T follicular helper cell (primary cell): Measurements from ENCODE around the gene CCL19.
"Not testable (repeated sequence)": the region's sequence is repeated elsewhere in the genome, so short reads cannot be mapped to it uniquely, and the experiment has no call there.

Source experiments
- DNase-seq: peaks from one replicate; pipeline ENCODE4 v3.0.0-alpha.2; 2020; ENCODE audit warnings: low read depth
- total RNA-seq, 2 experiments: gene quantifications; one replicate each; lab custom pipeline; 2026; lab: John Stamatoyannopoulos, UW

The CCL19 gene
- total RNA-seq: 0 reads per million in 2 experiments

DNA sequence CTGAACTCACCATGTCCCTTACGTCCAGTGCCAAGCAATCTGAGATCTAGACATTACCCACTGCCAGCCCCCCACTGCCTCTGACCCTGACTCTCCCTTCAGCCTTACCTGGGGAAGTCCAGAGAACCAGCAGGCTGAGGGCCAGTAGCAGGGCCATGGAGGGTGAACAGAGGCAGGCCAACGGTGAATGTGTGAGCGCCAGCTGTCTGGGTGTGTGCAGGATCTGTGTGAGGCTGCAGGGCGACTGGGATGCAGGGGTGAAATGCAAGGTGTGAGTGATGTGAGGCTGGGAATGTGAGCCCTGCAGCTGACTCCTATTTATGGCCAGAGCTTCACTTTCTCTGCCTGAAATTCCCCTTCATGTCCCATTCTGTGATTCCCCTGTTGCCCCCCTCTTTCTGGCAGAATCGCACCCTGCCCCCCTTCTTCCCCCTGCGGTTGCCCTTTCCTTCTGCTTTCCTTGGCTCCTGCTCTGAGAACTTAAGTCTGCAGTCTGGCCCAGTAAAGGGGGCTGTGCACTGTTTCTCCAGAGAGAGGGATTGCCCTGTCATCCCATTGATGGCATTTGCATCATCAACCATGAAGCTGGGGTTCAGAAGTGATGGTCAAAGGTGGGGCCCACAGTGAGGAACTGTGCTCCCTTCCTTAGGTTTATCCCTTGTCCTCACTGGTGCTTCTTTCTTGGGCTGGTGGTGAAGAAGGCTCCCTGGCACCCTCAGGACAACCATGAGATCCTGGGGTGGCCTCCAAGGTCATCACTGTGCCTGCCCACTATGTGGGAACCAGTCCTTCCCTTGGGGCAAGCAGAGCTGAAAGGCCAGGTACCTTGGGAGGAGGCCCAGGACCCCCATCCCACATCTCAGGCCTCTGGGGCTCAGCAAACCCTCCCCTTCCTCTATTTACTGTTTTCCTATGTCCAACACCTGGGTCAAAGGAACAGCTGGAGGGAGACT, at the start of gene CCL19:
Gene CCL19 (minus strand): TSS at position 294 of the 953 bp plus-strand sequence. CDS start 137 bp downstream, at position 157.
- no peak for DNase-seq

DNA sequence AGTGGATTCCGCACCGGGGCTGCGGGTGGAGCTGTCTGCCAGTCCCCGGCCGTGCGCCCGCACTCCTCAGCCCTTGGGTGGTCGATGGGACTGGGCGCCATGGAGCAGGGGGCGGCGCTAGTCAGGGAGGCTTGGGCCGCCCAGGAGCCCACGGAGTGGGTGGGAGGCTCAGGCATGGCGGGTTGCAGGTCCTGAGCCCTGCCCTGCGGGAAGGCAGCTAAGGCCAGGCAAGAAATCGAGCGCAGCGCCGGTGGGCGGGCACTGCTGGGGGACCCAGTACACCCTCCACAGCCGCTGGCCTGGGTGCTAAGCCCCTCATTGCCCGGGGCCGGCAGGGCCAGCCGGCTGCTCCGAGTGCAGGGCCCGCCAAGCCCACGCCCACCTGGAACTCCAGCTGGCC, 49.1 kb upstream of the CCL19 start:
- not testable (repeated sequence) for DNase-seq

DNA sequence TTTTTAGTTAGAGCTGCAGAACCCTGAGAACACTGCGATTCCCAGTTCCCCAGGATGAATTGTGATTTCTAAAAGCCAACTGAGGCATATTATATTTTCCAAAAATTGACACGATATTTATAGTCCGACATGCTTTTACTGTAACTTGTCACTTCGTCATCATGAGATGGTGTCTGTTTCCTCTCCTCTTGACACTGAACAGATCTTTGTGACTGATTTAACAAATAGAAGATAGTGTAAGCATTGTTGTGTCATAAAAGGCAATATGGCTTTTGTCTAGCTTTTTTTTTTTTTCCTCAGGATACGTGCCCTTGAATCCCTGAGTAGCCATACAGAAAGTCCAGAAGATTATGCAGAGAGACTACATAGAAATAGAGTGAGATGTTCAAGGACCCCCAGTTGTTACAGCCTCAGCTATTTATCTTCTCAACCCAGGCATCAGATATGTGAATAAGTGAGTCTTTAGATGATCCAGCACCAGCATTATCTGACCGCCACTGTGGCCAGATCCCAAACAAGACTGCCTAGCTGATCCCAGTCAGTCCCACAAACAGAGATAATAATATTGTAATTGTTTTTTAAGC, 46.7 kb upstream of the CCL19 start:
- DNase-seq: no peak

DNA sequence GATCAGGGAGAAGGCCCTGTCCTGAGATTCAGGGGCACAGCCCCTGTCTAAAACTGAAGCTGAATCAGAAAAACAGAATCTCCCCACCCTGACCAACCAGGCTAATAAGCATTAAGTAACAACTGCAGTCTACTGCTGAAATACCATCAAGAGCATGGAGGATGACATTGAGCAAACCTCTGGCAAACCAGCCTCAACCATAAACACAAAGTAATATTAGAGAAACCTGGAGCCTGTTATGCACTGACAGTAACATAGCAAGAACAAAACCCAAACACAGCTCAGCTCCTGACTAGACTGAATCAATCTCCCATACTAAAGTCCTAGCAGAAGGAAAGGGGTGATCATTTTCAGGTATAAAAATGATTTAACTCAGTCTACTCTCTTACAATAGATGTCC, 43.6 kb upstream of the CCL19 start:
- no peak for DNase-seq

- no peak for DNase-seq
Measured at GRCh38 chr9:34732886-34733285, 41.8 kb upstream of the CCL19 start.

DNA sequence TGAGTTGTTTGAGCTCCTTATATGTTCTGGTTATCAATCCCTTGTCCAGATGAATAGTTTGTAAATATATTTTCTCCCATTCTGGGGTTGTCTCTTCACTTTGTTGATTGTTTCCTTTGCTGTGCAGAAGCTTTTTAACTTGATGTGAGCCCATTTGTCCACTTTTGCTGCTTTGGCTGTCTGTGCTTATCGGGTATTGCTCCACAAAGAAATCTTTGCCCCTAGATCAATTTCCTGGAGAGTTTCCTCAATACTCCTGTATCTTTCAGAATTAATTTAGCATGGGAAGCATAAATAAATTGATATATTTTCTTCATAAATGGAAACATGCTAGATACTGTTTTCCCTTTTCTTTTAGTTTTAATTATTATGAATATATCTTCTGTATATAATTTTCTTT, 41.4 kb upstream of the CCL19 start:
- DNase-seq: no peak

GRCh38 chr9:34723141-34723540, 32.1 kb upstream of the CCL19 start:
- DNase-seq: no peak

DNA sequence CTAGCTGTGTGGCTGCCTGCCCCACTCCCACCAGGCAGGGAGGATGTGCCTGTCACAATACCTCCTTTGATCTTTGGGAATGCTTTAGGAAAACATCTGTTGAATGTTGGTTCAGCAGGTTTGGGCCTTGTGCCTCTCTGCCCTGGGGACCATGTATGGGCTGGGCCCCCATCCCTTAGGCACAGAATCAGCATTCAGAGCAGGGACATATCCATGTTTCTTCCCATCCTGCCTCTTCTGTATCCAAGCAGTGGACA, 28.6 kb upstream of the CCL19 start:
- not testable (repeated sequence) for DNase-seq

GRCh38 chr9:34719021-34719768, 28.1 kb upstream of the CCL19 start:
- DNase-seq: no peak

DNA sequence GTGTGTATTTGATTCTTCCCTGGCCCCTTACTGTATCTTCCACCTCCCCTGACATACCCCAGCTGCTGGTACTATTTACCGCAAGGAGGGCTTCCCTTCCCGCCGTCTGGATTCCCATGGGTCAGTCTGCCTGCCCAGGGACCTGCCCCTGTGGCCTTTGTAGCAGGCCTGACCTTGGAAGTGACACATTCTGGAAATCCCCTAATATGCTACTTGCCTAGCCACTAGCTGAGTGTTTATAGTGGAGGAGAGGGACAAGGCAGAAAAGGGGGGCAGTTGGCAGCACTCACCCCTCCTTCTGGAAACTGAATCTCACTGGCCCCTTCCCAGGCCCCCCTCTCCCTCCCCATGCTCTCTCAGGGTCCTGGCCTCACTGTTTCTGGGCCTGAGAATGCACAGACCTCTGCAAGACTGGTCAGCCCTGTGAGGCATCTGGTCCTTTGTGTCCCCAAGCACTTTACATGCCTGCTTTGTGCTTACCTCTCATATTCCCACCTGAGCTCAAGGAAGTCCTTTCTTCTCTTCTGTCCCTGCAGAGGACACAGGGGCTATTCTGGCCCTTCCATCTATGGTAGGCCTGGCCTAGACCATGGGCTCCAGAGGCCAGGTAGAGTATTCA, 27.0 kb upstream of the CCL19 start:
- no peak for DNase-seq

DNA sequence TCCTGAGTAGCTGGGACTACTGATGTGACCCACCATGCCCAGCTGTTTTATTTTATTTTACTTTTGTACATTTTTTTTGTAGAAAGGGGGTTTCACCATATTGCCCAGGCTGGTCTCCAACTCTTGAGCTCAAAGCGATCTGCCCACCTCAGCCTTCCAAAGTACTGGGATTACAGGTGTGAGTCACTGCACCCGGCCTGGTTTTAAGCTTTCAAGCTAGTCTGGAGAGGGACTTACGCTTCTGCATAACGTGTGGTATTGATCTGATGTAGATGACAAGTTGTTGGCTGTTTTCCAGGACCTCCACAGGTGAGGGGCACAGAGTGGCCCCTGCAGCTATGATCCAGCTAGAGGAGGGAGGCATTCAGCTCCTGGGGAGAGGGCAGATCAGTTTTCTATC, 25.6 kb upstream of the CCL19 start:
- no peak for DNase-seq

GRCh38 chr9:34715639-34716215, 24.7 kb upstream of the CCL19 start:
- DNase-seq: no peak

DNA sequence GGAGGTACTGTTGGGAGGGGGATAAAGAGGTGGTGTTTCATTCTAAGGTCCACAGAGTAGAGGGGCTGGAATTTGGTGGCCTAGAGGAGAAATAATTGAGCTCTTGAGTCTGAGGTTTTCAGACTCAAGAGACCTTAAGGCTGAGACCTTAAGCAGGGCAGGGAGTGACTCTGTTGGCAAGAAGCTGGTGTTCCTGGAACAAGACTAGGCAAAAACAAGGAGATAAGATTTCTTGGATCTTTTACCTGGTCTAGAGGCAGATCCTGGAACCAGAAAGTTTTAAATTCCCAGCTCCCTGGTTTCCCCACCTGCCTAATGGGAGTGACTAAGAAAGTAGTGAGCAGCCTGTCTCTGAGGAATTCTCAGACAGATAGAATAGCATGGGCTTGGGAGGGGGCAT, 22.9 kb upstream of the CCL19 start:
- DNase-seq: no peak

GRCh38 chr9:34712140-34712539, 21.1 kb upstream of the CCL19 start:
- DNase-seq: no peak

GRCh38 chr9:34710023-34710422, 18.9 kb upstream of the CCL19 start, which contains the start of gene CCL21:
Gene CCL21, minus strand, starts transcription at chr9:34710136. Its CDS starts 70 bp downstream, at chr9:34710066.
- DNase-seq: no peak

DNA sequence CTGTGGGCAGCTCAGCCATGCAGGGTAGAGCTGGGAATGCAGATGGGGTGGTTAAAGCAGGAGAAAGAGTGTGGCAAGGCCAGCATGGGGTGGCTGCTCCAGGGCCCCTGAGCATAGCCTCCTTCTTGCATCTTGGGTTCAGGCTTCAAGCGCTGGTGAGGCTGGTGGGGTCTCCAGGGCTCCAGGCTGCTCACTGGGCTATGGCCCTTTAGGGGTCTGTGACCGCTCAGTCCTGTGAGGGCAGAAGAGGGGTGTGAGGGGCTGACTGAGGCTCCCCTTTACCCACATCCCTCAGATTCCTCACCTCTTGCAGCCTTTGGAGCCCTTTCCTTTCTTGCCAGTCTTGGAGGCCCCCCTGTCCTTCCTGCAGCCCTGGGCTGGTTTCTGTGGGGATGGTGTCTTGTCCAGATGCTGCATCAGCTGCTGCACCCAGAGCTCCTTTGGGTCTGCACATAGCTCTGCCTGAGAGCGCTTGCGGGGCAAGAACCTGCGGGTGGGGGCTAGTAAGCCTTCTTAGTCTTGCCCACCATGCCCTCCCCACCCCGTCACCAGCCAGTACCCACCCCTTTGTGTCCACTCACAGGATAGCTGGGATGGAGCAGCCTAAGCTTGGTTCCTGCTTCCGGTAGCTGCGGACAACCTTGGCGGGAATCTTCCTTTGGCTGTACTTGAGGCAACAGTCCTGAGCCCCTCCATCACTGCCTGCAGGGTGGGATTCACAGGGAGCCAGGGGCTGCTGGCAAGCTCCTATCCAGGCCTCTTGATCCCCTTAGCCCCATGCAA, 18.3 kb upstream of the CCL19 start:
- no peak for DNase-seq

DNA sequence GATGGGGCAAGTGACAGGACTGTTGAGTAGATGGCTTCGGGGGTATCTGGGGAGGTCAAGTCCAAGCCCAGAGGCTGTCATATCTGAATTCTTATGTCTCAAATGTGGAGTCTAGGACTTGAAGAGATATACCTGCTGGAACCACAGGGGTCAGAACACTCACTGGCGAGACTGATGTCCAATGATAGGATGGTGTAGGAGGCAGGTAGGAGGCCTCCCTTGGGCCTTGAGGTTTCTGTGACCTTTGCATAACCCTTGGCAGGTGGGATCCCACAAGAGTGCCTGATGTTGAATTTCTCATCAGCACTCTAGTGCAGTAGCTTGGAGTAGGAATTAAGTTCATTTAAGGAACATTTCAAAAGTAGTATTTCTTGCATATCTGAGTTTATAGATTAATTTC, 16.1 kb upstream of the CCL19 start:
- DNase-seq: no peak

DNA sequence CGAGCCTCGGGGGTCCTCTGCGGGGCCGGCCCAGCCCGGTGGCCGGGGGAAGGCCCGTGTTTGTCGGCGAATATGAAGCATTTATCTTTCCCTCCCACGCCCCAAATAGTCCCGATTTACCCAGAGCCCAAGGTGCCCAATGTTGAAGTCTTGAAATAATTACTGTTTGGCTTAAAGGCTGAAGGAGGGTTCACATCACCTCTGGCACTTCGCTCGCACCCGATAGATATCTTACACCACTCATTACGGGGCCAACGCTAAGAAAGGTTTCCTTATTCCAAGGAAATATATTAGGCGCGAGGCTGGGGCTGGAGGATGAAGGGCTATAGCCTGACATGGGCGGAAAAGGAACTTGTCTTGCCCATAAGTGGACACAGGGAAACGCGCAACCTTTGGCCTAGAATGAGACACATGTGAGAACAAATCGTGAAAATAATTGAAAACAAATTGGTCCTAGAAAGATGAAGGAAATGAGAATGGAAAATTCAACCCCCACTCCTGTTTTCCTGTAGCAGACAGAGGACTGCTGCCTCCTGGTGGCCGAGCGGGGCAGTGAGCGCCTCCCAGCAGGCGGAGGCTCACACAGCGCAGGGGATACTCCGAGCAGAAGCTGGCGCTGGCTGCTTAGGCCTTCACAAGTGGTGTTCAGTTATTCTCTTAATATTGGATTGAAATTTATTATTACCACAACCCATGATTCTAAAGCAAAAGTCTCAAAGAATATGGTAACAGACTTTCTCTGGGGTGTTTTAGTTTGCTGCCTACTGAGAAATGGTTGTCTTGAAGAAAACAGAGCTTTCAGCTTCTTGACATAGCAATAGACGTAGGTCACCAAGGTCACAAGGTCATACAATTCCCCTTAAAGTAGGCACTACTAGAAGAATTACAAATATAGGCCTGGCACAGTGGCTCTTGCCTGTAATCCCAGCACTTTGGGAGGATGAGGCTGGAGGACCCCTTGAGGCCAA, 11.0 kb upstream of the CCL19 start:
- DNase-seq: peak; percentile 72

GRCh38 chr9:34701023-34701768, 10.1 kb upstream of the CCL19 start:
- peak; percentile 52 for DNase-seq
